Ishikawa (cell line): Measurements from ENCODE around the gene BBIP1.

Experiments
- CEBPB ChIP-seq: IDR thresholded peaks from 2 replicates; pipeline ENCODE4 v1.6.1; 2012
- CREB1 ChIP-seq: IDR thresholded peaks from 2 replicates; pipeline ENCODE4 v1.6.1; 2012; ENCODE audit warnings: low read depth
- EGR1 ChIP-seq: IDR thresholded peaks from 2 replicates; pipeline ENCODE4 v1.6.1; 2012
- EP300 ChIP-seq: IDR thresholded peaks from 2 replicates; pipeline ENCODE4 v1.6.1; 2012; ENCODE audit warnings: borderline replicate concordance
- MAX ChIP-seq: IDR thresholded peaks from 2 replicates; pipeline ENCODE4 v1.6.1; 2012
- NFIC ChIP-seq: IDR thresholded peaks from 2 replicates; pipeline ENCODE4 v1.6.1; 2012
- RAD21 ChIP-seq: IDR thresholded peaks from 2 replicates; pipeline ENCODE4 v1.6.1; 2012; ENCODE audit warnings: low read depth
- REST ChIP-seq: IDR thresholded peaks from 2 replicates; pipeline ENCODE4 v1.6.1; 2012; ENCODE audit warnings: low read depth, mild to moderate bottlenecking
- TAF1 ChIP-seq: IDR thresholded peaks from 2 replicates; pipeline ENCODE4 v1.6.1; 2012; ENCODE audit warnings: low read depth, mild to moderate bottlenecking
- TCF12 ChIP-seq: IDR thresholded peaks from 2 replicates; pipeline ENCODE4 v1.6.1; 2012; ENCODE audit warnings: low read depth
- TEAD4 ChIP-seq: IDR thresholded peaks from 2 replicates; pipeline ENCODE4 v1.6.1; 2012
- USF1 ChIP-seq: IDR thresholded peaks from 2 replicates; pipeline ENCODE4 v1.6.1; 2012
- YY1 ChIP-seq: IDR thresholded peaks from 2 replicates; pipeline ENCODE4 v1.6.1; 2012; ENCODE audit warnings: low read depth
- ZBTB7A ChIP-seq: IDR thresholded peaks from 2 replicates; pipeline ENCODE4 v1.6.1; 2012; ENCODE audit warnings: low read depth

- no peak for TF ChIP-seq CEBPB
- no peak for TF ChIP-seq CREB1
- TF ChIP-seq YY1, result no peak
- TF ChIP-seq EP300, result no peak
- no peak for TF ChIP-seq MAX
- TF ChIP-seq RAD21, result no peak
- no peak for TF ChIP-seq TAF1
- no peak for TF ChIP-seq ZBTB7A
- no peak for TF ChIP-seq NFIC
- TF ChIP-seq TEAD4, result no peak
- no peak for TF ChIP-seq REST
- no peak for TF ChIP-seq TCF12
- no peak for TF ChIP-seq USF1
- no peak for TF ChIP-seq EGR1
Observed at GRCh38 chr10:110957606-110958005, 38.6 kb upstream of the BBIP1 start.
